ENCODE data around the gene DGKB.

The DGKB gene

DNA sequence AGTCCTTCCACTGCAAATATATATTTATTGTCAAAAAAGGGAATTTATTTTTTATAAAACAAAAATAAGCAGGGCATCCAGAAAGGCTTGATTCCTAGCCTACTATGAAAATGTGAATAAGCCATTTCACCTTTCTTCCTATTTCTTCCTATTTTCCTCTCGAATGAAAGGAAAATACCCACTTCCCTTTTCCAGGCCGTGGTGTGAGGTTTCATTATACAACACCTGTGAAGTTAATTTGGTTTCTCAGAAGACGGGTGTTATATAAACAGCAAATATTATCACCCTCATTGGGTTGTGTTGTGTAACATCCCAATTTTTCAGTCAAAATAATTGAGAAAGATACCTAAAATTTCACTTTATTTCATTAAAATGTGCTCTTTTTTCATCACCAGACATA lies 214.3 kb downstream of the DGKB start:
- no peaks in the 10 kb centered on the region for H3K4me1 ChIP-seq (ENCODE audit: control insufficient read depth, insufficient read depth, low read length)
- no peaks in the 10 kb centered on the region for H3K27me3 ChIP-seq (ENCODE audit: control insufficient read depth, insufficient read depth, low read length)
- H3K27ac ChIP-seq (ENCODE audit: low read depth, low read length), result no peak overlapping the region
- no peak overlapping the region for H3K4me3 ChIP-seq (ENCODE audit: low read length)
- H3K36me3 ChIP-seq (ENCODE audit: control insufficient read depth, insufficient read depth, low read length), result no peaks in the 10 kb centered on the region
- H3K9ac ChIP-seq (ENCODE audit: low read length), result no peak overlapping the region

DNA sequence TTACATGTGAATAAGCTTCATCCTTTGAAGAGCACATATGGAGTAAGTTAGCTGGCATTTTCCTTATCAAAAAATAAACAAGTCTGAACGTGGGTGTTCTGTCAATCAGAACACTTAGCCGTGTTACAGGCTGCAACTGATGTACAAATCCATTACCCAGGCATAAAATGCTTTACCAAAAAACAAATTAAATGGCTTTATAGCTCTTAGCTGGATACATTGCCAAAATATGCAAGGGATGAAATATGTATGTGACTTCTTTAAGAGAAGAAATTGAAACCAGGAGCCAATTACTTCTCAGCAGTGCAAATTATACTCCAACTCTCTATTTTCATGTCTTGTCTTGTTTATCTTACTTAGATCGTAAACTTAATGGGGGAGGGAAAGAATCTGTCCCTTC lies 214.8 kb downstream of the DGKB start:
- Histone ChIP-seq H3K4me1 (ENCODE audit: control insufficient read depth, insufficient read depth, low read length) (no peaks in the 10 kb centered on the region), H3K27me3 (ENCODE audit: control insufficient read depth, insufficient read depth, low read length) (no peaks in the 10 kb centered on the region), H3K36me3 (ENCODE audit: control insufficient read depth, insufficient read depth, low read length) (no peaks in the 10 kb centered on the region), H3K4me3 (ENCODE audit: low read length) (no peak overlapping the region), H3K27ac (ENCODE audit: low read depth, low read length) (no peak overlapping the region), H3K9ac (ENCODE audit: low read length) (no peak overlapping the region)

DNA sequence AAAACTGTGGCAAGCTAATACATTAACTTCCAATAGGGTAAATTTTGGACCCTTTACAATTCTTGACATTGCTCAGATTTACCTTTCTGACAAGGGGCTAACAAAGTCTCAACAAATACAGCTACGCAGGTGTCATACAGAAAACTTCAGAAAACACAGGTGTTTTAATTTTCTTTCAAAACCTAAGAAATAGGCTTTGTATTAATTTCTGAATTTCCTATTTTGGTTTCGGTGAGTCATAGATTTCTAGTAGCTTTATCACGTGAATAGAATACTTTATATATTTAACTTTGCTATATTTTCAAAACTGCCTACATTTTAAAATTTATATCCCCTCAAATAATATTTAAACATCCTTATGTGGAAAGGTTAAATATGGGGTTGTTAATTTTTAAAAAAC lies 215.3 kb downstream of the DGKB start:
- H3K4me3 ChIP-seq (ENCODE audit: low read length), result no peak overlapping the region
- no peaks in the 10 kb centered on the region for H3K4me1 ChIP-seq (ENCODE audit: control insufficient read depth, insufficient read depth, low read length)
- H3K9ac ChIP-seq (ENCODE audit: low read length), result no peak overlapping the region
- no peak overlapping the region for H3K27ac ChIP-seq (ENCODE audit: low read depth, low read length)
- no peaks in the 10 kb centered on the region for H3K27me3 ChIP-seq (ENCODE audit: control insufficient read depth, insufficient read depth, low read length)
- H3K36me3 ChIP-seq (ENCODE audit: control insufficient read depth, insufficient read depth, low read length), result no peaks in the 10 kb centered on the region

DNA sequence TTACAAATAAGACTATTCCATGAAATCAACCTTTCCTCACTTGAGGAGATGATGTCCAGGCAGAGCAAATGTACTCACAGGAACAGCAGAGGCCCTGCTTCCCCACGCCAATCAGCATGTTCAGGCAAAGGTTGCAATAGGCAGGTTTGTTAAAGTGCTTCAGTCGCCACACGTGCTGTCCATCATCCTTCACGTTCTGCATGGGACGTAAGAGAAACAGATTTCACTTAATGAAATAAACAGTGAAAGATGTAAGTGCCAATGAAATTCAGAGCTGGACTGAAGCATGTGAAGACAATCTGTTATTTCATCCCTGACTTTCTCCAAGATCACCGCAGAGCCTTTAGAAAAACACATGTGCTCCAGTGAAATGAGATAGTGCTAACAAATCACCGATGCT lies 217.4 kb downstream of the DGKB start:
- H3K4me1 ChIP-seq (ENCODE audit: control insufficient read depth, insufficient read depth, low read length), result no peaks in the 10 kb centered on the region
- no peak overlapping the region for H3K4me3 ChIP-seq (ENCODE audit: low read length)
- no peak overlapping the region for H3K9ac ChIP-seq (ENCODE audit: low read length)
- no peaks in the 10 kb centered on the region for H3K27me3 ChIP-seq (ENCODE audit: control insufficient read depth, insufficient read depth, low read length)
- H3K36me3 ChIP-seq (ENCODE audit: control insufficient read depth, insufficient read depth, low read length), result no peaks in the 10 kb centered on the region
- H3K27ac ChIP-seq (ENCODE audit: low read depth, low read length), result no peak overlapping the region

DNA sequence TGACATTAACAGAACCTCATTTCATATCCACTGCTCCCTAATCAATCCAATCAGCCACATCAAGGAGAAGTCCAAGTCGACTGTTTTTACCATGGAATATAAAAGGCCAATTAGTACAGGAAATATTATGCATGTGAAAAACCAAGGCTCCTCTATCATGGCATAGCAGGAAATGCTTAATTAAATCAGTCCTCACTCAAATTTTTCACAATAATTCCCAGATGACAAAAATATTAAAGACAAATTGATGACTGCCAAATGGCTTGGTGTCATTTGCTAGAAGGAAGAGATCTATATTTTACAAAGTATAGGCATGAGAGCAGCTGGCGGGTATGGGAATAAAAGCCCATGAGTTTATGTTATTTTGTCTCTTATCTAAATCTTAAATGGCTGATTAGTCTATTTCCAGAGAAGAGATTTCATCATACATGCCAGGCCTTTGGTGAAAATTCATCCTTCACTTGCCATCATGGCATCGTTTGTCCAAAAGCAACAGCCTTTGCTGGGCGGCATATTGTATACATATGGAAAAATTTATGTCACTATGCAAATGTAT lies 219.6 kb downstream of the DGKB start:
- no peak overlapping the region for H3K4me3 ChIP-seq (ENCODE audit: low read length)
- H3K9ac ChIP-seq (ENCODE audit: low read length), result no peak overlapping the region
- H3K27ac ChIP-seq (ENCODE audit: low read depth, low read length), result no peak overlapping the region
- no peaks in the 10 kb centered on the region for H3K27me3 ChIP-seq (ENCODE audit: control insufficient read depth, insufficient read depth, low read length)
- no peaks in the 10 kb centered on the region for H3K36me3 ChIP-seq (ENCODE audit: control insufficient read depth, insufficient read depth, low read length)
- H3K4me1 ChIP-seq (ENCODE audit: control insufficient read depth, insufficient read depth, low read length), result no peaks in the 10 kb centered on the region

DNA sequence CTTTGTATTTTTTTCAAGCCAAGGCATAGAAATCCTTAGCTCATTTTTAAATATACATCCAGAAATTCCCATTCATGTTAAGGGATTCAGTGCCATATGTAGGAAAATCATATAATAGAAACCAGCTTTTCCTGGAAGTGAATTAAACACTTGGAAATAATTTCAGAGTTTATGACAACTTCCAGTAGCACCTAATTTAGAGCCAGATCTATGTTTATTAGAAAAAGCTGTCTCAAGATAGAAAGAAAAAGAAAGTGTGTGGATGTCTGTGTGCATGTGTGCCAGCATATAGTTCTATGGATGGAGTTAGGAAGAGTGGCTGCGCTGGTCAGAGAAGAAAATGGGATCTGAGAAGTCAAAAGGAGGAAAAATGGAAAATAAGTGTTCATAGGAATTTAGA lies 225.7 kb downstream of the DGKB start:
- Histone ChIP-seq H3K27me3 (ENCODE audit: control insufficient read depth, insufficient read depth, low read length) (no peaks in the 10 kb centered on the region), H3K27ac (ENCODE audit: low read depth, low read length) (no peak overlapping the region), H3K36me3 (ENCODE audit: control insufficient read depth, insufficient read depth, low read length) (no peaks in the 10 kb centered on the region), H3K9ac (ENCODE audit: low read length) (no peak overlapping the region), H3K4me3 (ENCODE audit: low read length) (no peak overlapping the region), H3K4me1 (ENCODE audit: control insufficient read depth, insufficient read depth, low read length) (no peaks in the 10 kb centered on the region)

DNA sequence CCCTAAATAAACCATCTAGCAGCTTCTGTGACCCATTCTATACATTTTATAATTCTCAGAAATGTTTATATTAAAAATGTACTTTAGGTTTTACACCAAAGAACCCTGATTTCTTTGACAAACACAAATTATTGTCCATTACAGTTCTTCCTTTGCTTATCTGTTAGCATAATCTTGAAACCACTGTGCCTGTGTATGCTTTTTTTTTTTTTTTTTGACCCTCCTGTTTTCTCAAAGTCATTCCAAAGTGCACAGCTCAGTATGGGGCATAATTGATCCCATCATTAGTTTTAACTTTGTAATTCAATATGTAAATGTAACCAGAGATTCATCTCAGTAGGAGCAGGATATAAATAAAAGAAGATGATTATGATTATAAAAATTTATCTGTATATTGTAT lies 229.3 kb downstream of the DGKB start:
- no peak overlapping the region for H3K4me3 ChIP-seq (ENCODE audit: low read length)
- no peaks in the 10 kb centered on the region for H3K27me3 ChIP-seq (ENCODE audit: control insufficient read depth, insufficient read depth, low read length)
- no peak overlapping the region for H3K27ac ChIP-seq (ENCODE audit: low read depth, low read length)
- no peaks in the 10 kb centered on the region for H3K36me3 ChIP-seq (ENCODE audit: control insufficient read depth, insufficient read depth, low read length)
- no peak overlapping the region for H3K9ac ChIP-seq (ENCODE audit: low read length)
- H3K4me1 ChIP-seq (ENCODE audit: control insufficient read depth, insufficient read depth, low read length), result no peaks in the 10 kb centered on the region

DNA sequence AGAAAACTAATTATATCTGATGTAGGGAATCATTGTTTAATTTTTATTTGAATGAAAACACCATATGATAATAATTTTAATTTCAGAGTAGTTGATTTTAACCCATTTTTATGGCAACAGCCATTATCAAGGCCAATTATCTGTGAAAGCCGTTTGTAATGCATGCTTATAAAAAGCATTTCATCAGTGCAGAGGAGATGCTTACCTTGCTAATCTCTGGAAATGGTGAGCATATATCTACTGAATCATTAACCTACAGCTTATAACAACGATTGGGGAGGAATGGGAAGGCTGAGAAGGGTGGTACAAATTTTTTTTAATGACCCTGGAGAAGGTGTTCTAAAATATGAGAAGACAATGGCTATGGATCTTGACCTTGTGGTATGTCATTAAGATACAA lies 235.6 kb downstream of the DGKB start:
- Histone ChIP-seq H3K9ac (ENCODE audit: low read length) (no peak overlapping the region), H3K27me3 (ENCODE audit: control insufficient read depth, insufficient read depth, low read length) (no peaks in the 10 kb centered on the region), H3K36me3 (ENCODE audit: control insufficient read depth, insufficient read depth, low read length) (no peaks in the 10 kb centered on the region), H3K4me1 (ENCODE audit: control insufficient read depth, insufficient read depth, low read length) (no peaks in the 10 kb centered on the region), H3K4me3 (ENCODE audit: low read length) (no peak overlapping the region), H3K27ac (ENCODE audit: low read depth, low read length) (no peak overlapping the region)

DNA sequence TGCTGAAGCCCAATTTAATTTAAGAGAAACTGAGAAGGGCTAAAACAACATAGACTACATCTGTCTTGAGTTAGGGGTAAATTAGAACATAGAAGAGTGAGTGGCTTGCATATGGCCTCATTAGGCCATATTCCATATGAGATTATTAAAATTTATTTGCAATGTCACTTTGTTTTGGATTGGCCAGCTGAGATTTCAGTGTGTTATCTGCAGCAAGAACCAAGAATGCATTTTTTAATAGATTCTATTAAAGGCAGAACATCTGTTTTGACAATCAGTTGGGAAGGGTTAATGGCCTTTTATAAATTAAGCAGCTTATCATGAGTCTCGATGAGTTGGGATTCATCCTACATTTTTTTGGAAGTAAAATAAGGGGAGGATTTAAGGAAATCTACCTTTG lies 236.2 kb downstream of the DGKB start:
- Histone ChIP-seq H3K9ac (ENCODE audit: low read length) (no peak overlapping the region), H3K4me3 (ENCODE audit: low read length) (no peak overlapping the region), H3K36me3 (ENCODE audit: control insufficient read depth, insufficient read depth, low read length) (no peaks in the 10 kb centered on the region), H3K27ac (ENCODE audit: low read depth, low read length) (no peak overlapping the region), H3K27me3 (ENCODE audit: control insufficient read depth, insufficient read depth, low read length) (no peaks in the 10 kb centered on the region), H3K4me1 (ENCODE audit: control insufficient read depth, insufficient read depth, low read length) (no peaks in the 10 kb centered on the region)

DNA sequence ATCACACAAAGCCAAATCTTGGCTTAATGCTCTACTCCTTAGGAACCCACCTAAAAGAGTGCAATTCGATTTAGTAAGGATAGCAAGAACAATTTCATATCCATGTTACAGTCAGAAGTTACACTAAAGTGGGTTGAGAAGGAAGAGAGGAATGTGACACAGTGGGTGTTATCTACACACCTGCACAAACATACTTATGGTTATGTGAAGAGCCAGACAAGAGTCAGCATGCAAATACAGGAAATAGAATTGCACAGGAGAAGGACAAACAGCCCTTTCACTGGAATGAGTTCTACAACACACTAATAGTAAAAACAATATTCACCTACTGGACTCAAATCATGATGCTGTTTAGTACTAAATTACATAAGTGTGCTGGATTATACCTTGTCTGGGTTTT lies 262.8 kb downstream of the DGKB start:
- Histone ChIP-seq H3K9ac (ENCODE audit: low read length) (no peak overlapping the region), H3K27me3 (ENCODE audit: control insufficient read depth, insufficient read depth, low read length) (no peaks in the 10 kb centered on the region), H3K36me3 (ENCODE audit: control insufficient read depth, insufficient read depth, low read length) (no peaks in the 10 kb centered on the region), H3K4me3 (ENCODE audit: low read length) (no peak overlapping the region), H3K27ac (ENCODE audit: low read depth, low read length) (no peak overlapping the region), H3K4me1 (ENCODE audit: control insufficient read depth, insufficient read depth, low read length) (no peaks in the 10 kb centered on the region)

DNA sequence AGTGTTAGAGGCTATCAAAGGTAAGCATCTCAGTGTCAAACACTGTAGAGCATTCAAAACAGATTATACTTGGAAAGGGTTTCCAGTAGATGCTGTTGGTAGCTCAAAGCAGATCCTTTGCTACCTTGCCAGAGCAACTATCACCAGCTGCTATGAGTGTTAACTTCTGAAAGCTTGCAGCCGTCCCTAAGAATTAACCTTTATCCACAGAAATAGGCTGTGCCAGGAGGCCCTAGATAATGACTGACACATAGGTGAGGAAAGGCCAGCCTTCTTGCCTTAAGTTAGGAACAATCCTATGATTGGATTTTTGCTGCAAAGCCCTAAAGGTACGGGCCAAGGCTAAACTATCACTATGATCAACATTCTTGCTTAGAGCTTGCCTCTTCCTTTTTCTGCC lies 263.2 kb downstream of the DGKB start:
- no peak overlapping the region for H3K9ac ChIP-seq (ENCODE audit: low read length)
- no peaks in the 10 kb centered on the region for H3K36me3 ChIP-seq (ENCODE audit: control insufficient read depth, insufficient read depth, low read length)
- no peaks in the 10 kb centered on the region for H3K27me3 ChIP-seq (ENCODE audit: control insufficient read depth, insufficient read depth, low read length)

DNA sequence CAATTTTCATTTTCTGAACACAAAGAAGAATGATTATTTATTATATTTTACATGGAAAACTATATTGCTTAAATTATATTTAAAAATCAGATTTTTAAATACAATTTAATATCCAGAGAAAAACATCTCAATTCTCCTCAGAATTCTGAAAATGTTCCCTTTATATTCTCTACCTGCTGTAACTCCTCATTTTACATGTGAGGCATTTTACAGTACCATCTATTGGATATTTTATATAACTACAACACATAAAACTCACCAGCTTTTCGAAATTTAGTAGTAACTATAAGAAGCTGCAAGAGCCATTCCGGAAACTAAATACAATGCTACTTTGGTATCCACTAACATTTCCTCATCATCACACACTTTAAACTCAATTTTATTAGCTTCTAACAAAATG lies 264.6 kb downstream of the DGKB start:
- Histone ChIP-seq H3K27me3 (ENCODE audit: control insufficient read depth, insufficient read depth, low read length) (no peaks in the 10 kb centered on the region), H3K4me3 (ENCODE audit: low read length) (no peak overlapping the region)

More for the DNA sequence above, 263.2 kb downstream of the DGKB start:
- Histone ChIP-seq H3K4me3 (ENCODE audit: low read length) (no peak overlapping the region), H3K4me1 (ENCODE audit: control insufficient read depth, insufficient read depth, low read length) (no peaks in the 10 kb centered on the region), H3K27ac (ENCODE audit: low read depth, low read length) (no peak overlapping the region)

DNA sequence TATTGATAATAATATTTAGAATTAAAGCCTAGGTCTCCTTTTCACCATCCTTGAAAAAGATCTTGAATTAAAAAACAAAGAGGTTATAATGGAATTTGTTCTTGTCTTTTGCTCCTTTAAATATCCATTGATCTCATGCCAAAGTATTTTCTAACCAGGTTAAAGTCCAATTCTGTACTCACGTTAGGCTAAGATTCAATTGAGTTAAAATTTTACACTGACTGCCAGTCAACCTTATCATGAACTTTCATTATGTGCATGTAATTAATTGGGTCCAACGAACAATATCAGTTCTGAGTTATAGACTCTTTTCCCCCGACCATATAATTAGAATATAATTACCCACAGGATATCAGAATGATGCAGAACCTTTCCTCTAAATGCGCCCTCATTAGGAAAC lies 266.6 kb downstream of the DGKB start:
- no peaks in the 10 kb centered on the region for H3K4me1 ChIP-seq (ENCODE audit: control insufficient read depth, insufficient read depth, low read length)
- H3K36me3 ChIP-seq (ENCODE audit: control insufficient read depth, insufficient read depth, low read length), result no peaks in the 10 kb centered on the region
- H3K9ac ChIP-seq (ENCODE audit: low read length), result no peak overlapping the region
- no peak overlapping the region for H3K27ac ChIP-seq (ENCODE audit: low read depth, low read length)
- H3K4me3 ChIP-seq (ENCODE audit: low read length), result no peak overlapping the region
- H3K27me3 ChIP-seq (ENCODE audit: control insufficient read depth, insufficient read depth, low read length), result no peaks in the 10 kb centered on the region

More for the DNA sequence above, 264.6 kb downstream of the DGKB start:
- Histone ChIP-seq H3K9ac (ENCODE audit: low read length) (no peak overlapping the region), H3K36me3 (ENCODE audit: control insufficient read depth, insufficient read depth, low read length) (no peaks in the 10 kb centered on the region), H3K27ac (ENCODE audit: low read depth, low read length) (no peak overlapping the region), H3K4me1 (ENCODE audit: control insufficient read depth, insufficient read depth, low read length) (no peaks in the 10 kb centered on the region)

Data from rectal smooth muscle tissue (tissue), 1 donor.